HG03520 (cell line): ENCODE measurements around the gene CACNA2D4.
"Not testable (repeated sequence)": the region's sequence is repeated elsewhere in the genome, so short reads cannot be mapped to it uniquely, and the experiment has no call there.

Experiments
- ATAC-seq: cut with Tn5 transposase; IDR thresholded peaks from one replicate; pipeline ENCODE4 v1.9.1; 2021; ENCODE audit warnings: mild to moderate bottlenecking, moderate library complexity; ENCODE audit not compliant: unreplicated experiment

CACNA2D4 gene, protein sequence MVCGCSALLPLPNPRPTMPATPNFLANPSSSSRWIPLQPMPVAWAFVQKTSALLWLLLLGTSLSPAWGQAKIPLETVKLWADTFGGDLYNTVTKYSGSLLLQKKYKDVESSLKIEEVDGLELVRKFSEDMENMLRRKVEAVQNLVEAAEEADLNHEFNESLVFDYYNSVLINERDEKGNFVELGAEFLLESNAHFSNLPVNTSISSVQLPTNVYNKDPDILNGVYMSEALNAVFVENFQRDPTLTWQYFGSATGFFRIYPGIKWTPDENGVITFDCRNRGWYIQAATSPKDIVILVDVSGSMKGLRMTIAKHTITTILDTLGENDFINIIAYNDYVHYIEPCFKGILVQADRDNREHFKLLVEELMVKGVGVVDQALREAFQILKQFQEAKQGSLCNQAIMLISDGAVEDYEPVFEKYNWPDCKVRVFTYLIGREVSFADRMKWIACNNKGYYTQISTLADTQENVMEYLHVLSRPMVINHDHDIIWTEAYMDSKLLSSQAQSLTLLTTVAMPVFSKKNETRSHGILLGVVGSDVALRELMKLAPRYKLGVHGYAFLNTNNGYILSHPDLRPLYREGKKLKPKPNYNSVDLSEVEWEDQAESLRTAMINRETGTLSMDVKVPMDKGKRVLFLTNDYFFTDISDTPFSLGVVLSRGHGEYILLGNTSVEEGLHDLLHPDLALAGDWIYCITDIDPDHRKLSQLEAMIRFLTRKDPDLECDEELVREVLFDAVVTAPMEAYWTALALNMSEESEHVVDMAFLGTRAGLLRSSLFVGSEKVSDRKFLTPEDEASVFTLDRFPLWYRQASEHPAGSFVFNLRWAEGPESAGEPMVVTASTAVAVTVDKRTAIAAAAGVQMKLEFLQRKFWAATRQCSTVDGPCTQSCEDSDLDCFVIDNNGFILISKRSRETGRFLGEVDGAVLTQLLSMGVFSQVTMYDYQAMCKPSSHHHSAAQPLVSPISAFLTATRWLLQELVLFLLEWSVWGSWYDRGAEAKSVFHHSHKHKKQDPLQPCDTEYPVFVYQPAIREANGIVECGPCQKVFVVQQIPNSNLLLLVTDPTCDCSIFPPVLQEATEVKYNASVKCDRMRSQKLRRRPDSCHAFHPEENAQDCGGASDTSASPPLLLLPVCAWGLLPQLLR

DNA sequence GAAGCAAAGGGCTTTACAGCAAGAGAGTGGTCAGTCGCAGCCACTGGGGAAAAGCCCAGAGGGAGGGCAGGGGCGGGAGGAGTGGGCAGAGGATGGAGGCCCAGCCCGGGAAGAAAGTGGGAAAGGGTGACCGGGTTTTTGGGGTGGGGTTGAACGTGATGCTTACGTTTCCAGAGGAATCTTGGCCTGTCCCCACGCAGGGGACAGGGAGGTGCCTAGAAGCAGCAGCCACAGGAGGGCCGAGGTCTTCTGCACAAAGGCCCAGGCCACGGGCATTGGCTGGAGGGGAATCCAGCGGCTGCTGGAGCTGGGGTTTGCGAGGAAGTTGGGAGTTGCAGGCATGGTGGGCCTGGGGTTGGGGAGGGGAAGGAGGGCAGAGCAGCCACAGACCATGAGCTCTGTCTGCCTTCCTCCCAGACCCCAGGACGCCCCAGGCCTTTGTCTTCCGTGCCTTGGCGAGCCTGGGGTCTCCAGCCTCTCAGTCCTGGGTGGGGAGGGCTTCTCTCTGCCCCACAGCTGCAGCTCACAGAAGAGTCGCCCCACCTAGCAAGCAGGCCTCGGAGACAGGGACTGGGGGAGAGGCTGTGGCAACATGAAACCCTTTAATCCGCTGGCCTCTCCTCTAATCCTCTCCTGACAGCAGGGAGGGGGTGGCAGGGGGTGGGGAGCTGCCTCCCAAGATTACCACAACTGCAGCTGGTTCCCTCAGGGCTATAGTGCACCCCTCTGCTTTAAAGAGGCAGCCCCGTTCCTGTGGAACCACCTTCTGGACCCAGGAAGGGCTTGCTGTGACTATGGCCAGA, at the start of gene CACNA2D4:
TSS of gene CACNA2D4 (minus strand) at position 572 of the 803 bp plus-strand sequence. CDS start at position 393, 179 bp downstream.
- ATAC-seq = no peak

DNA sequence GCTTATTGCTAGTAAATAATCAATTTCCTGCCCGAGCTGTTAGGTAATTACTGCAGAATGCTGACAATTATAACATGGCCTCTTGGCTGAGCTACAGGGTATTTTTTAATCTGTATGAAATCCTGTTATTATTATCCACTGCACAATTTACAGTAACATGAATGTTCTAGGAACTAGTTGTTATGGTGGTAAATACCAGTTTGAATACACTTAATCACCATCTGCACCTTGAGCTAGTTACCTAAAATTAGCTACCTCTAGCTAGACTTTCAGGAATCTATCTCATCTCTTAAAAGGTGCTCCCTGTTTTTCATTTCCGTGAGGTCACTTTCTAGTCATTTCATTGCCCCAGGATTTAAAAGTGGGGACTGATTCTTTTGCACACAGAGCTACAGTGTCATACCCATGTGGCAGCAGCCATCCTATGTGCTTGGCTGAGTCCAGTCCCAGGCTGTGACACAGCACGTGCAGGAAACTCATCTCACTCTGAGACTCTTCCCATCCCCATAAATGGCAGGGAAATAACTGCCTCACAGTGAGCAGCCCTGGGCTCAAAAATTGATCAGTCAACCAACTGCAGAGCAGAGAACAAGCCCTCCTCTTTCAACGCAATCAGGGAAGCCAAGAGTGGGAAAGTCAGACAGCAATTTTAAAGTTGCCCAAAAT, 48.2 kb upstream of the CACNA2D4 start:
- ATAC-seq = no peak

GRCh38 chr12:1965916-1966315, 47.5 kb upstream of the CACNA2D4 start:
- ATAC-seq = no peak

GRCh38 chr12:1962051-1963020, 43.9 kb upstream of the CACNA2D4 start:
- no peak for ATAC-seq

GRCh38 chr12:1956716-1957115, 38.3 kb upstream of the CACNA2D4 start:
- no peak for ATAC-seq

DNA sequence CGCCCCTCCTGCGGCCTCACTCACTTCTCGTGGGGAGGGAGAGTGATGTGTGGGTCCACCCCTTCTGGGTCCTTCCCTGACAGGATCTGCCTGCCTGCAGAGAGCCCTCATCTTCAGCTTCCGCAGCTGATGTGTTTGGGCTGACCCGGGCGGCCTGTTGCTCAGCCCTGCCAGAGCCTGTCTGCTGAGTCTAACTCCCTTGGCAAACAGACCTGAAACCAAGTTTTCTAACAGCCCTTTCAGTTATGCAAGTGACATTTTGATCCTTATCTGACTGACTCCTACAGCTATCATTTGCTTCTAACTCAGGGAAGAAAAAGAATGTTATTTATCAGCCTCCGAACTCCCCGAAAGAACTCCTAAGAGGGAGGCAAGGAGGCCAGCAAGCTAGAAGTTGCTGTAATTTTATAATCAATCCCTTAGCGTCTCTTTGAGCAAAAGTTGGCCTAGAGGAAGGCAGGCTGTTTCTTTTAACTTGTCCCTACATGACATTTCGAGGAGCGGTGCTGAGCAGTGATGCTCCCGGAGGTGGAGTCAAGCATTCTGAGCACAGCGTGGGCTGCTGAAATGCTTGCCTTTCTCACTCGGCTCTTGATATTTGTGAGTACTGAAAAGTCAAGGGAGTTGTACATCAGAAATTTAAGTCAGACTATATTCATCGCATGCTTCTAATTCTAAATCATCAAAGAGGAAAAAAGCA, 31.5 kb upstream of the CACNA2D4 start:
- no peak for ATAC-seq

DNA sequence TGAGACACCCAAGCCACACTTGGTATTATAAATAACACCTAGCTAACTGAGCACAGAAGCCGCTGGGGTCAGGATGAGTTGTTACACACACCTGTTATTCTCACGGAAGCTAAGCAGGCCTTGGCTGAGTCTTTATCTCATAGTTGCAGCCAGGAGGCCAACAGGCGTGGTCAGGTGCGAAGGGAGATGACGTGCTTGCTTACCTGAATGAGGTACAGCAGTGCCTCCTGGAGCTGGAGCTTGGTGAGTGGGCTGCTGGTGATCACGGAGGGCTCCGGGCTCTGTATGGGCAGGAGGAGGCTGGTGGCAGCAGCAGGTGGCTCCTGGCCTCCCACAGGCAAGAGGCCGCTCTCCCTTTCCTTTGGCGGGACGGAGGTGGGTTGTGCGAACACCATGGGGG, 30.4 kb upstream of the CACNA2D4 start:
- ATAC-seq = no peak

DNA sequence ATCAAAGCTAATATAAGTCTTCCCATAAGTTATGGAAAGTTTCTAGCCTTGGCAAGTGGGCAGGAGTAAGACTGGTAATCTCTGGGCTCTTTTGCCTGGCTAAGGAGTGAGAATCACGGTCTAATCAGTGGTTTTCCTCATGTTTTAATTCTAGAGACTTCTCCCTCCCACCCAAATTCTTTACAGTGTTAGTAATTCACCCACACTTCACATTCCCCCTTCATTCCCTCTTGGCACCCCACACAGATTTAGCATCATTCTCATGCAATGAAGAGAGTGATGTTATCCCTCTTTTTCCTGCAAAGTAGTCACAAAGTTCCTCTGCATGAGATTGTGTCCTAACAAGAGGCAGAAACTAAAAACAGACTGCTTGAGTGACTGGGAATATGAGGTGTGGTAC, 28.6 kb upstream of the CACNA2D4 start:
- no peak for ATAC-seq

DNA sequence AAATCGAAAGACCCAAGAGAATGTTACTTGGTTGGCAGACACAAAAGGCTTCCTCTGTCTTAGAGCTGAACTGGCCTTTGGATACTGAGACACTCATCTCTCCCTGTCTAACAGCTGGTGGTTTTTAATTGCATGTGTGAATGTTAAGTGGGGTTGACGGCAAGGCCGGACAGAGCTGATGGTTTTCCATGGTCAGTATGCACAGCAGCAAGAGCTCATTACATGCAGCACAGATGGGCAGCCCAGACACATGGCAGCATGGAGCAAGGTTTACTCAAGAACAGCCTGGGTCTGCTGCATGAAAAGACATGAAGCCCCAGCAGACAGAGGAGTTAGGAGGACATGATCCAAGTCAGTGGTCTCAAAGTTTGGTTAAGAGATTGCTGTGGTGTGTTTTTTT, 27.8 kb upstream of the CACNA2D4 start:
- no peak for ATAC-seq

GRCh38 chr12:1945502-1945901, 27.1 kb upstream of the CACNA2D4 start:
- ATAC-seq = not testable (repeated sequence)

- ATAC-seq = no peak
Observed at GRCh38 chr12:1939801-1940607, 21.6 kb upstream of the CACNA2D4 start.

GRCh38 chr12:1939331-1939730, 20.9 kb upstream of the CACNA2D4 start:
- ATAC-seq = no peak

GRCh38 chr12:1937481-1938224, 19.2 kb upstream of the CACNA2D4 start:
- ATAC-seq = no peak

GRCh38 chr12:1936406-1937320, 18.2 kb upstream of the CACNA2D4 start:
- no peak for ATAC-seq

- ATAC-seq = no peak
Observed at GRCh38 chr12:1935700-1936378, 17.4 kb upstream of the CACNA2D4 start.
